Measurements from ENCODE around the gene CDC73.
A peak's percentile ranks its signal among the peaks of the same experiment; 100 is the strongest.

Gene CDC73

DNA sequence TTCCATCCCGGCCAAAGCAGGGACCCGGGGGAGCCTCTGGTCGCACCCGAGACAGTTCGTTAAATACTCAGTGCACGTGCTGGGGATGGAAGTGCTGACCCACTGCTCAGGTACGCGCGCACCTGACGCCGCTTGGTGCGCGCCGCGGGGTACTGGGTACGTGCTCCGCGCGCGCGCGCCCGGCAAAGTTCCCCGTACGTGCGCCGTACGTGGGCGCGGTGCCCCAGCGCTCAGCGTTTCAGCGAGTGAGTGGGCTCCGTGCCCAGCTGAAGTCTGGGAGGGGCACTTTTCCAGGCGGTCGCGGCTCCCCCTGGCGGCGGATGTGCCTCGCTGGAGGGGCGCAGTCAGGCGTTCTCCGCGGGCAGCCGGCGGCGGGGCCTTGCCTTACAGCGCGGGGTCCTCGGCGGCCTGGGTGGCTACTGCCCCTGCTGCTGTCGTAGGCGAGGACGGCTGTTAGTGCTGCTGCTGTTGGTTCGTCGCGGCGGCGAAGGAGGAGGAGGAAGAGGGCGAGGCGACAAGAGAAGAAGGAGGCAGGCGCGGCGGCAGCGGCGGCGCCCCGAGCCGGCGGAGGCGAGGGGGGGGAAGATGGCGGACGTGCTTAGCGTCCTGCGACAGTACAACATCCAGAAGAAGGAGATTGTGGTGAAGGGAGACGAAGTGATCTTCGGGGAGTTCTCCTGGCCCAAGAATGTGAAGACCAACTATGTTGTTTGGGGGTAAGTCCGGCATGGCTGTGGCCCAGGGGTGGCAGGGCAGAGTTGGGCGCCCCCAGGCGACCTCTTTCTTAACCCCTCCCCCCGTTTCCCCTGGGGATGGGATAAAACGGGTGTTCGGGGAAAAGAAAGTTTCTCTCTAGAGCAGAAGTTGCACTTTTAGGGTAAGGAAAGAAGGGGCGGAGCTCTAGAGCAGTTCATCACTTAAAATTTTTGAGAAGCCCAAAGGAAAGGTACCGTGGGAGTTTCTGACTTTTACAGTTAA is at the start of gene CDC73:
TSS of gene CDC73 (plus strand) at position 416 of the 978 bp plus-strand sequence. CDS start at position 586, 170 bp downstream.
- Histone ChIP-seq H3K27me3 (ENCODE audit: low read depth, low read length) (no peaks in the 10 kb centered on the region), H3K4me3 (ENCODE audit: low read length) (peak within 1 kb of the TSS; percentile 83), H2AFZ (ENCODE audit: low read depth, low read length) (peak within 1 kb of the TSS; percentile 88), H4K20me1 (ENCODE audit: insufficient read depth, low read length) (peaks cover 16% of the 10 kb centered on the region), H3K9me3 (ENCODE audit: insufficient read depth, low read length) (no peaks in the 10 kb centered on the region), H3K79me2 (ENCODE audit: low read length) (peaks cover 47% of the 10 kb centered on the region), H3K9ac (ENCODE audit: low read length) (peak within 1 kb of the TSS; percentile 77), H3K27ac (ENCODE audit: low read length) (peak within 1 kb of the TSS; percentile 93), H3K36me3 (replicated peaks; ENCODE audit: low read depth, low read length) (peaks cover 14% of the 10 kb centered on the region), H3K4me2 (ENCODE audit: low read length) (peak within 1 kb of the TSS; percentile 79), H3K4me1 (ENCODE audit: low read length) (peaks cover 20% of the 10 kb centered on the region)
- TF ChIP-seq, protein P1, sequence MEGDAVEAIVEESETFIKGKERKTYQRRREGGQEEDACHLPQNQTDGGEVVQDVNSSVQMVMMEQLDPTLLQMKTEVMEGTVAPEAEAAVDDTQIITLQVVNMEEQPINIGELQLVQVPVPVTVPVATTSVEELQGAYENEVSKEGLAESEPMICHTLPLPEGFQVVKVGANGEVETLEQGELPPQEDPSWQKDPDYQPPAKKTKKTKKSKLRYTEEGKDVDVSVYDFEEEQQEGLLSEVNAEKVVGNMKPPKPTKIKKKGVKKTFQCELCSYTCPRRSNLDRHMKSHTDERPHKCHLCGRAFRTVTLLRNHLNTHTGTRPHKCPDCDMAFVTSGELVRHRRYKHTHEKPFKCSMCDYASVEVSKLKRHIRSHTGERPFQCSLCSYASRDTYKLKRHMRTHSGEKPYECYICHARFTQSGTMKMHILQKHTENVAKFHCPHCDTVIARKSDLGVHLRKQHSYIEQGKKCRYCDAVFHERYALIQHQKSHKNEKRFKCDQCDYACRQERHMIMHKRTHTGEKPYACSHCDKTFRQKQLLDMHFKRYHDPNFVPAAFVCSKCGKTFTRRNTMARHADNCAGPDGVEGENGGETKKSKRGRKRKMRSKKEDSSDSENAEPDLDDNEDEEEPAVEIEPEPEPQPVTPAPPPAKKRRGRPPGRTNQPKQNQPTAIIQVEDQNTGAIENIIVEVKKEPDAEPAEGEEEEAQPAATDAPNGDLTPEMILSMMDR (IDR thresholded peaks at IDR 0.05; ENCODE audit: low read depth, low read length) = peak; percentile 77
- no peak for TF ChIP-seq EZH2phosphoT487 (IDR thresholded peaks at IDR 0.05; ENCODE audit: low read depth)

DNA sequence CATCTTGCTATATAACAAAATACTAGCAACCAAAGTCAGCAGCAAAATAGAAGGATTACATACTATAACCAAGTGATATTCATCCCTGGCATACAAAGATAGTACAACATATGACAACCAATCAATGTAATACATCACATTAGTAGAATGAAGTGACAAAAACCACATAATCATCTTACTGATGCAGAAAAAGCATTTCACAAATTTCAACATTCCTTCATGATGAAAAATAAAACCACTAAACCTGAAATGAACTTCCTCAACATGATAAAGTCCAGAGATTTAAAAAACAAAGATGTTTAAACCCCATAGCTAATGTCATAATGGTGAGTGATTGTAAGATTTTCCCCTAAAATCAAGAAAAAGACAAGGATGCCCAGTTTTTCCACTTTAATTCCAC is 43.8 kb upstream of the CDC73 start:
- TF ChIP-seq, protein P1 (IDR thresholded peaks at IDR 0.05; ENCODE audit: low read depth, low read length) = no peak
- TF ChIP-seq EZH2phosphoT487 (IDR thresholded peaks at IDR 0.05; ENCODE audit: low read depth) = no peak
- Histone ChIP-seq H3K36me3 (replicated peaks; ENCODE audit: low read depth, low read length) (peaks cover 59% of the 10 kb centered on the region), H3K27ac (ENCODE audit: low read length) (no peak overlapping the region), H3K9me3 (ENCODE audit: insufficient read depth, low read length) (no peaks in the 10 kb centered on the region; the same call in none of the 2 replicates), H3K79me2 (ENCODE audit: low read length) (peaks cover 12% of the 10 kb centered on the region; the same call in 1 of the 2 replicates), H3K4me1 (ENCODE audit: low read length) (peaks cover 7% of the 10 kb centered on the region), H3K9ac (ENCODE audit: low read length) (no peak overlapping the region), H2AFZ (ENCODE audit: low read depth, low read length) (no peak overlapping the region), H4K20me1 (ENCODE audit: insufficient read depth, low read length) (no peaks in the 10 kb centered on the region), H3K4me3 (ENCODE audit: low read length) (no peak overlapping the region), H3K27me3 (ENCODE audit: low read depth, low read length) (no peaks in the 10 kb centered on the region), H3K4me2 (ENCODE audit: low read length) (no peak overlapping the region)

DNA sequence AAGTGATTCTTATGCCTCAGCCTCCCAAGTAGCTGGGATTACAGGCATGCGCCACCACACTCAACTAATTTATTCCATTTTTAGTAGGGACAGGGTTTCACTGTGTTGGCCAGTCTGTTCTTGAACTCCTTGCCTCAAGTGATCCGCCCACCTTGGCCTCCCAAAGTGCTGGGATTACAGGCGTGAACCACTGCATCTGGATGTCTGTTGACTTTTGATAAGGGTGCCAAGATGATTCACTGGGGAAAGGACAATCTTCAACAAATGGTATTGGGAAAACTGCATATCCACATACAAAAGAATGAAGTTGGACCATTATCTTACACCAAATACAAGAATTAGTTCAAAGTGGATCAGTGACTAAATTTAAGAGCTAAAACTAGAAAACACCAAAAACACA is 42.6 kb upstream of the CDC73 start:
- Histone ChIP-seq H3K27ac (ENCODE audit: low read length) (no peak overlapping the region), H3K9ac (ENCODE audit: low read length) (no peak overlapping the region), H3K36me3 (replicated peaks; ENCODE audit: low read depth, low read length) (peaks cover 60% of the 10 kb centered on the region), H3K4me2 (ENCODE audit: low read length) (no peak overlapping the region), H2AFZ (ENCODE audit: low read depth, low read length) (no peak overlapping the region), H3K4me3 (ENCODE audit: low read length) (no peak overlapping the region), H4K20me1 (ENCODE audit: insufficient read depth, low read length) (no peaks in the 10 kb centered on the region), H3K79me2 (ENCODE audit: low read length) (peaks cover 7% of the 10 kb centered on the region; the same call in 1 of the 2 replicates), H3K9me3 (ENCODE audit: insufficient read depth, low read length) (no peaks in the 10 kb centered on the region; the same call in none of the 2 replicates), H3K27me3 (ENCODE audit: low read depth, low read length) (no peaks in the 10 kb centered on the region), H3K4me1 (ENCODE audit: low read length) (peaks cover 19% of the 10 kb centered on the region)
- no peak for TF ChIP-seq EZH2phosphoT487 (IDR thresholded peaks at IDR 0.05; ENCODE audit: low read depth)

DNA sequence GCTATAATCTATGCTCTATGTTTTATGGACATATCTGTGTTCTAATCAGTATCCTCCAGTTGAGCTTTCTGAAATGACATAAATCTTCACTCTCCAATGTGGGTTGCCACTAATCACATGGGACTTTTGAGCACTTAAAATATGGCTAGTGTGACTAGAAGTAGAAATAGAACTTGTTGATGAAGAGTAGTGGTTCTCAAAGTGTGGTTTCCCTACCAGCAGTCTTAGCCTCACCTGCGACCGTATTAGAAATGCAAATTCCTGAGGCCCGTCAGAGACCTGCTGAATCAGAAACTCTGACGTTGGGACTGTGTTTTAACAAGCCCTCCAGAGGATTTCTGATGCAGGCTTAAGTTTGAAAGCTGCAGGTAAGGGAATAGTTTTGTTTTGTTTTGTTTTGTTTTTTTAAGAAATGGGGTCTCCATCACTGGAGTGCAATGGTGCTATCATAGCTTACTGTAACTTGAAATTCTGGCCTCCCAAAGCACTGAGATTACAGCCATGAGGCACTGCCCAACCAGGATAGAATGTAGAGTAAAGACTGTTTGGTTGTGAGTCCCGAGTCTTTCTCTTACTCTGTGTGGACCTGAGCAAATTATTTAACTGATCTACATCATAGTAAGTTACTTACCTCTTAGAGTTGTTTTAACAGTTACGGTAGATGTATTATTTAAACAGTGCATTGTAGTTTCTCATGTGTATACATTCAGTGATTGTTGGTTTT is 38.3 kb upstream of the CDC73 start:
- H3K27me3 ChIP-seq (ENCODE audit: low read depth, low read length) = no peaks in the 10 kb centered on the region
- peak overlapping the region; percentile 35 for H3K4me2 ChIP-seq (ENCODE audit: low read length)
- no peak overlapping the region for H2AFZ ChIP-seq (ENCODE audit: low read depth, low read length)
- H3K27ac ChIP-seq (ENCODE audit: low read length) = peak overlapping the region; percentile 61
- TF ChIP-seq, protein P1 (IDR thresholded peaks at IDR 0.05; ENCODE audit: low read depth, low read length) = no peak
- TF ChIP-seq EZH2phosphoT487 (IDR thresholded peaks at IDR 0.05; ENCODE audit: low read depth) = no peak
- H3K4me1 ChIP-seq (ENCODE audit: low read length) = peaks cover 29% of the 10 kb centered on the region
- no peak overlapping the region for H3K9ac ChIP-seq (ENCODE audit: low read length)
- no peaks in the 10 kb centered on the region for H3K79me2 ChIP-seq (ENCODE audit: low read length)
- H4K20me1 ChIP-seq (ENCODE audit: insufficient read depth, low read length) = no peaks in the 10 kb centered on the region
- H3K4me3 ChIP-seq (ENCODE audit: low read length) = peak overlapping the region; percentile 11; the same call in 1 of the 2 replicates
- no peaks in the 10 kb centered on the region; the same call in 1 of the 2 replicates for H3K9me3 ChIP-seq (ENCODE audit: insufficient read depth, low read length)
- peaks cover 50% of the 10 kb centered on the region for H3K36me3 ChIP-seq (replicated peaks; ENCODE audit: low read depth, low read length)

Measured in OCI-LY3 (cell line).